DND-41 (cell line): ENCODE measurements around the gene NCSTN.

Experiments
- ATAC-seq: fragments of 200-7000 bp; cut with Tn5 transposase; 3 replicates; pipeline ENCODE4 v1.9.1; 2021; ENCODE audit warnings: low read depth; ENCODE audit not compliant: insufficient read depth
- DNase-seq: peaks from one replicate; pipeline ENCODE4 v3.0.0-alpha.2; 2020
- H2AFZ ChIP-seq: 2 replicates; pipeline ENCODE4 v1.6.0; 2012; ENCODE audit warnings: low read depth, low read length
- H3K27ac ChIP-seq: 2 replicates; pipeline ENCODE4 v1.5.1; 2012; ENCODE audit warnings: low read length, inconsistent platforms
- H3K27me3 ChIP-seq: fragments of 200-600 bp; sonication (generic); 2 replicates; pipeline ENCODE4 v1.6.0; 2012; ENCODE audit warnings: low read length, mild to moderate bottlenecking, inconsistent platforms; ENCODE audit not compliant: insufficient read depth, poor library complexity
- H3K36me3 ChIP-seq: 2 replicates; pipeline ENCODE4 v1.5.1; 2012; ENCODE audit warnings: low read length, inconsistent platforms; ENCODE audit not compliant: insufficient read depth
- H3K4me1 ChIP-seq: 2 replicates; pipeline ENCODE4 v1.5.1; 2012; ENCODE audit warnings: mild to moderate bottlenecking, low read length; ENCODE audit not compliant: insufficient read depth
- H3K4me2 ChIP-seq: 2 replicates; pipeline ENCODE4 v1.6.0; 2012; ENCODE audit warnings: mild to moderate bottlenecking, moderate library complexity, low read length, inconsistent platforms; ENCODE audit not compliant: insufficient read depth
- H3K4me3 ChIP-seq, 2 experiments: fragments of 200-600 bp in 1 of 2; shearing (Covaris generic) in 1 of 2; 2 replicates each; pipeline ENCODE4 v1.5.1; 2012 to 2016; ENCODE audit warnings: inconsistent platforms in 2 of 2, low read length in 2 of 2, mild to moderate bottlenecking in 2 of 2, low read depth in 1 of 2, moderate library complexity in 1 of 2
- H3K79me2 ChIP-seq: 2 replicates; pipeline ENCODE4 v1.6.0; 2012; ENCODE audit warnings: low read length, inconsistent platforms; ENCODE audit not compliant: insufficient read depth
- H3K9ac ChIP-seq: 2 replicates; pipeline ENCODE4 v1.6.0; 2012; ENCODE audit warnings: low read depth, mild to moderate bottlenecking, inconsistent platforms, low read length, moderate library complexity
- H3K9me3 ChIP-seq: 2 replicates; pipeline ENCODE4 v1.5.1; 2012; ENCODE audit warnings: low read length, moderate library complexity, mild to moderate bottlenecking, inconsistent platforms; ENCODE audit not compliant: insufficient read depth, severe bottlenecking
- H4K20me1 ChIP-seq: 2 replicates; pipeline ENCODE4 v1.6.0; 2012; ENCODE audit warnings: low read length; ENCODE audit not compliant: insufficient read depth
- EZH2 ChIP-seq: IDR thresholded peaks from 3 replicates; pipeline ENCODE4 v1.6.1; 2012; ENCODE audit warnings: borderline replicate concordance, low read depth, mild to moderate bottlenecking, moderate library complexity, low read length, inconsistent platforms; ENCODE audit not compliant: severe bottlenecking
- TF ChIP-seq, protein P1 (sequence below): IDR thresholded peaks from 2 replicates; pipeline ENCODE4 v1.5.1; 2012; ENCODE audit warnings: borderline replicate concordance, low read length, moderate library complexity, mild to moderate bottlenecking; ENCODE audit not compliant: poor library complexity, severe bottlenecking; ENCODE audit errors: extremely low read depth

NCSTN gene

DNA sequence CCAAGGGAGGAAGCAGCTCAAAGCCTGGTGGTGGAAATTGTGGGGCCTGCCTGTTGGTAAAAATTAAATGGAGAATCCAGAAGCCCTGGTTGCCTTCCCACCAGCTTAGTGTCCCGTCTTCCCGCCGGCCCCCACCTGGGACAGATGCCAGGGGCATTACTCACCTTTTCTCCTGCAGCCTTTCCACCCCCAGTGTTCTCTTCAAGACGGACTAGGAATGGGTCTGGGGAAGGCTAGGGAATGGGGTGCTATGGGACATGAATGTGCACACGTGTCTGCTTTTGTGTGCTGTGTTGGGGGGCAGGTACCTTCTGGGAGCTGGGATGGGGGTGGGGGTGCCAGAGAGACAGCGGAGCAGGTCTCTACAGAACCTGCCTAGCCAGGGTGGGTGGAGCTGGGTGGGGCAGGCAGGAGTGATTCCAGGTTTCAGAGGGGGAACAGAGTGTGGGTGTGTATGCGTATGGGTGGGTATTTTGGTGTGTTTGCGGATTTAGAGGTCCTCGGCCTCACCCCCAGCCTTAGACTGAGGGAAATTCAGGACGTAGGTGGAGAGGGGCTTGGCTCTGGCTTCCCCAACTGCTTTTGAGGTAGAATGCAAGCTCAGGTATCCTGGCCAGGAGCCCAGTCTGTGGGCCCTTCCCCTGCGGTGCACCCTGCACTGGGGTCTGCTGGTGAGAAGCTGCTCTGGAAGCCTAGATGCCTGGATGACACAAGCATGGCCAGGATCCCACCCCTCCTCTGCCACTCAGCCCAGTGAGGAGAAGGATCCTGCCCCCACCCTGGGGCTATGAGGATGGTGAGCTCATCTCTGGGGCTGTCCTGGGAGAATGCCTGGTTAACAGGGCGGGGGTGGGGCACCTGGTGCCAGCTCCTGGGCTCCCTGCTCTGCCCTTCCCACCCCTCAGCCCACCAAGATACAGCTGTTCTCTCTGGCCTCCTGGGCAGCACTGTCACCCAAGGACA, 64.9 kb downstream of the NCSTN start:
- Histone ChIP-seq H4K20me1 (0 out of 2 replicates have a peak, but pooled peaks cover 3% of the 10 kb centered on the region), H3K36me3 (no peaks in the 10 kb centered on the region), H2AFZ (no peak overlapping the region), H3K4me3 (no peak overlapping the region), H3K4me2 (no peak overlapping the region), H3K27ac (no peak overlapping the region), H3K27me3 (no peaks in the 10 kb centered on the region), H3K79me2 (no peaks in the 10 kb centered on the region), H3K9me3 (no peaks in the 10 kb centered on the region), H3K4me1 (no peaks in the 10 kb centered on the region), H3K9ac (no peak overlapping the region)
- ATAC-seq, result 0 out of 3 replicates have a peak, but pooled peaks have one; percentile 30
- TF ChIP-seq EZH2, result no peak
- TF ChIP-seq, protein P1, sequence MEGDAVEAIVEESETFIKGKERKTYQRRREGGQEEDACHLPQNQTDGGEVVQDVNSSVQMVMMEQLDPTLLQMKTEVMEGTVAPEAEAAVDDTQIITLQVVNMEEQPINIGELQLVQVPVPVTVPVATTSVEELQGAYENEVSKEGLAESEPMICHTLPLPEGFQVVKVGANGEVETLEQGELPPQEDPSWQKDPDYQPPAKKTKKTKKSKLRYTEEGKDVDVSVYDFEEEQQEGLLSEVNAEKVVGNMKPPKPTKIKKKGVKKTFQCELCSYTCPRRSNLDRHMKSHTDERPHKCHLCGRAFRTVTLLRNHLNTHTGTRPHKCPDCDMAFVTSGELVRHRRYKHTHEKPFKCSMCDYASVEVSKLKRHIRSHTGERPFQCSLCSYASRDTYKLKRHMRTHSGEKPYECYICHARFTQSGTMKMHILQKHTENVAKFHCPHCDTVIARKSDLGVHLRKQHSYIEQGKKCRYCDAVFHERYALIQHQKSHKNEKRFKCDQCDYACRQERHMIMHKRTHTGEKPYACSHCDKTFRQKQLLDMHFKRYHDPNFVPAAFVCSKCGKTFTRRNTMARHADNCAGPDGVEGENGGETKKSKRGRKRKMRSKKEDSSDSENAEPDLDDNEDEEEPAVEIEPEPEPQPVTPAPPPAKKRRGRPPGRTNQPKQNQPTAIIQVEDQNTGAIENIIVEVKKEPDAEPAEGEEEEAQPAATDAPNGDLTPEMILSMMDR, result no peak
- DNase-seq, result no peak
